Measurements from ENCODE around the gene ST6GALNAC1. TPM values are rescaled to one million over a fixed set of nuclear protein-coding genes. Genes with fewer than 3 reads are reported as not detected.

Gene ST6GALNAC1
- total and polyA plus RNA-seq, 2 of the 13 experiments (the other 11 are each of a cell fraction or from before 2014, with no cell fraction given): not detected

DNA sequence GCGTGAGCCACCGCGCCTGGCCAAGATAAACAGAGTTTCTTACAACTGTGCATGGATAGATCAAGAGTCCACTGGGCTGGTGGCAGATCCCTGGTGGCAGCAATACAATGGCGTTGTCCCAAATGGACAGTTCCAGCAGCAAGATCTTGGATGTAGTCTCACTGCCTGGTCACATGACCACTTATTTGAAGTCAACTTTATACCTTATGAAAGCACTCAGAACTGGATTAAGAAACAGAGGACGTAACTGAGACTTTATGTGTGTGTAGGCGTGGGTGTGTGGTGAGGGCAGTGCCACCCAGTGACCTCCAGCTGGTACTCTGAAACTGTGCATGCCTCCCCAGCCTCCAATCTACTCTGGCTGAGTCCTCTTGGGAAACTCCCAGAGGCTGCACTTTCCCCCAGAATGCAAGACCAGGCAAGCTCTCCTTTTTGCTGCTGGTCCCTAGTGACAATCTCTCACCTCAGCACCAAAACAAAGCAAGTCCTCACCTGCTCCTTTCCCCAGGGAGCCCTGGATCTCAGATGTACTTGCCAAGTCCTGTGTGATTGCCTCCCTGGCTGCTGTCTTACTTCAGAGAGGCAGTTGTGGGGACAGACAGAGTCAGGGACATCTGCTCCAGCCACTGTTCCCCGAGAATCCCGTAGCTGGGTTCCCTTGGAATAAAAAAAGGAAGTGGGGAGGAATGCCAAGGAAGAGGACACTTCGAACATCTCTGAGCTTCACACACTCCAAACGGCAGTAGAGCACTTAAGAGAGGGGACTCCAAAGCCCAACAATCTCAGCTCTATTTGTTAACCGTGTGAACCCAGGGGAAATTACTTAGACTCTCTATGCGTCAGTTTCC lies 46.2 kb downstream of the ST6GALNAC1 start (continued):
- TF ChIP-seq, protein P1, sequence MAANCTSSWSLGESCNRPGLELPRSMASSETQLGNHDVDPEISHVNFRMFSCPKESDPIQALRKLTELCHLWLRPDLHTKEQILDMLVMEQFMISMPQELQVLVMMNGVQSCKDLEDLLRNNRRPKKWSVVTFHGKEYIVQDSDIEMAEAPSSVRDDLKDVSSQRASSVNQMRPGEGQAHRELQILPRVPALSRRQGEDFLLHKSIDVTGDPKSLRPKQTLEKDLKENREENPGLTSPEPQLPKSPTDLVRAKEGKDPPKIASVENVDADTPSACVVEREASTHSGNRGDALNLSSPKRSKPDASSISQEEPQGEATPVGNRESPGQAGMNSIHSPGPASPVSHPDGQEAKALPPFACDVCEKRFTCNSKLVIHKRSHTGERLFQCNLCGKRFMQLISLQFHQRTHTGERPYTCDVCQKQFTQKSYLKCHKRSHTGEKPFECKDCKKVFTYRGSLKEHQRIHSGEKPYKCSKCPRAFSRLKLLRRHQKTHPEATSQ (CRISPR knock-in tag; IDR thresholded peaks at IDR 0.05; ENCODE audit: borderline replicate concordance): no peak
- peak; percentile 28; the same call in 1 of the 2 replicates for TF ChIP-seq FOXA3 (CRISPR knock-in tag; IDR thresholded peaks at IDR 0.05)
- TF ChIP-seq NFYC (CRISPR knock-in tag; IDR thresholded peaks at IDR 0.05): 0 out of 2 replicates have a peak, but pooled peaks have one; percentile 4
- 0 out of 2 replicates have a peak, but pooled peaks have one; percentile 2 for TF ChIP-seq CHD4 (IDR thresholded peaks at IDR 0.05; ENCODE audit: borderline replicate concordance, low read length)
- peak; percentile 58; the same call in 1 of the 2 replicates for TF ChIP-seq HNF4A (CRISPR knock-in tag; IDR thresholded peaks at IDR 0.05)
- no peak for TF ChIP-seq POLR2AphosphoS5 (IDR thresholded peaks at IDR 0.05; ENCODE audit: low read depth, low read length)
- TF ChIP-seq ZNF567 (CRISPR knock-in tag; IDR thresholded peaks at IDR 0.05; ENCODE audit: borderline replicate concordance): peak; percentile 65; the same call in 1 of the 2 replicates
- TF ChIP-seq FOXC1 (CRISPR knock-in tag; IDR thresholded peaks at IDR 0.05; ENCODE audit: borderline replicate concordance): no peak
- TF ChIP-seq HDAC1 (CRISPR knock-in tag; IDR thresholded peaks at IDR 0.05): peak; percentile 26
- no peak for TF ChIP-seq FOXP1 (IDR thresholded peaks at IDR 0.05)
- 0 out of 2 replicates have a peak, but pooled peaks have one; percentile 3 for TF ChIP-seq FOXP1 (CRISPR knock-in tag; IDR thresholded peaks at IDR 0.05)
- TF ChIP-seq, protein P2, sequence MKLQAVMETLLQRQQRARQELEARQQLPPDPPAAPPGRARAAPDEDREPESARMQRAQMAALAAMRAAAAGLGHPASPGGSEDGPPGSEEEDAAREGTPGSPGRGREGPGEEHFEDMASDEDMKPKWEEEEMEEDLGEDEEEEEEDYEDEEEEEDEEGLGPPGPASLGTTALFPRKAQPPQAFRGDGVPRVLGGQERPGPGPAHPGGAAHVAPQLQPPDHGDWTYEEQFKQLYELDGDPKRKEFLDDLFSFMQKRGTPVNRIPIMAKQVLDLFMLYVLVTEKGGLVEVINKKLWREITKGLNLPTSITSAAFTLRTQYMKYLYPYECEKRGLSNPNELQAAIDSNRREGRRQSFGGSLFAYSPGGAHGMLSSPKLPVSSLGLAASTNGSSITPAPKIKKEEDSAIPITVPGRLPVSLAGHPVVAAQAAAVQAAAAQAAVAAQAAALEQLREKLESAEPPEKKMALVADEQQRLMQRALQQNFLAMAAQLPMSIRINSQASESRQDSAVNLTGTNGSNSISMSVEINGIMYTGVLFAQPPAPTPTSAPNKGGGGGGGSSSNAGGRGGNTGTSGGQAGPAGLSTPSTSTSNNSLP (IDR thresholded peaks at IDR 0.05; ENCODE audit: low read depth, low read length): no peak
- TF ChIP-seq PPARG (CRISPR knock-in tag; conservative IDR thresholded peaks at IDR 0.05): no peak
- TF ChIP-seq ZFP82 (CRISPR knock-in tag; IDR thresholded peaks at IDR 0.05; ENCODE audit: borderline replicate concordance): no peak; the same call in 1 of the 2 replicates
- TF ChIP-seq FOXK2 (IDR thresholded peaks at IDR 0.05): 0 out of 2 replicates have a peak, but pooled peaks have one; percentile 14
- TF ChIP-seq EP300 (IDR thresholded peaks at IDR 0.05; ENCODE audit: low read depth in 2 of 2, low read length in 2 of 2): no peak
- peak; percentile 25; the same call in 1 of the 2 replicates for TF ChIP-seq EP300 (CRISPR knock-in tag; IDR thresholded peaks at IDR 0.05; ENCODE audit: borderline replicate concordance)
- no peak for TF ChIP-seq ZNF234 (CRISPR knock-in tag; conservative IDR thresholded peaks at IDR 0.05)
- no peak for TF ChIP-seq KLF11 (CRISPR knock-in tag; IDR thresholded peaks at IDR 0.05)
- TF ChIP-seq ZNF564 (CRISPR knock-in tag; IDR thresholded peaks at IDR 0.05): 0 out of 2 replicates have a peak, but pooled peaks have one; percentile 23
- no peak for TF ChIP-seq NKX3-1 (CRISPR knock-in tag; IDR thresholded peaks at IDR 0.05)
- TF ChIP-seq HMGXB3 (CRISPR knock-in tag; IDR thresholded peaks at IDR 0.05; ENCODE audit: borderline replicate concordance): no peak

Data from HepG2 (cell line).